SK-N-DZ (cell line): ENCODE data around the gene CXorf49.
"Not testable (repeated sequence)": the region's sequence is repeated elsewhere in the genome, so short reads cannot be mapped to it uniquely, and the experiment has no call there.

ENCODE experiments used
- DNase-seq: peaks from one replicate; pipeline ENCODE4 v3.0.0-alpha.2; 2015; ENCODE audit warnings: low spot score
- small RNA-seq, 2 experiments: library from RNA; depleted of rRNA; stranded (forward); fragments of <200 nt; gene quantifications; one replicate each; pipeline ENCODE3, GENCODE V24; 2014

Gene CXorf49

GRCh38 chrX:71675636-71676035 is 42.4 kb downstream of the CXorf49 start:
- not testable (repeated sequence) for DNase-seq

GRCh38 chrX:71671938-71672337 is 46.1 kb downstream of the CXorf49 start:
- DNase-seq, result no peak

- DNase-seq, result no peak
These were observed 46.9 kb downstream of the CXorf49 start for GRCh38 chrX:71671043-71671780.

DNA sequence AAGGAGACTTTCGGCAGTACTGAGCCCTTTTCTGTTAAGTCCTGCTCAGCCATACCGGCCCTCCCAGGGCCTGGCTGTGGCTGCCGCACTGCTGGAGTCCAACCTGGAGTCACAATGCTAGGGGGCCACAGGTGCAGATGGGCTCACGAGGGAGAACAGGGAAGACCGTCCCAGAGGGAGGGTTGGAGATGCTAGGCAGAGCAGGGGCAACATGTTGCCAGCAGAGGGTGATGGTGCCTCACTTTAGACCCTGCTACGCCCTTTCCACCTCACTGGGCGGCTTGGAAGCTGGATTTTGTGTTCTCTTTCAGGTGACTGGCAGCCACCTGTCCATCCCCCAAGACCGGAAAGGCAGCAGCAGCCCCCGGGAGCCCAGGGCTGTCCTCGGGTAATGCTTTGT is 48.1 kb downstream of the CXorf49 start:
- not testable (repeated sequence) for DNase-seq

DNA sequence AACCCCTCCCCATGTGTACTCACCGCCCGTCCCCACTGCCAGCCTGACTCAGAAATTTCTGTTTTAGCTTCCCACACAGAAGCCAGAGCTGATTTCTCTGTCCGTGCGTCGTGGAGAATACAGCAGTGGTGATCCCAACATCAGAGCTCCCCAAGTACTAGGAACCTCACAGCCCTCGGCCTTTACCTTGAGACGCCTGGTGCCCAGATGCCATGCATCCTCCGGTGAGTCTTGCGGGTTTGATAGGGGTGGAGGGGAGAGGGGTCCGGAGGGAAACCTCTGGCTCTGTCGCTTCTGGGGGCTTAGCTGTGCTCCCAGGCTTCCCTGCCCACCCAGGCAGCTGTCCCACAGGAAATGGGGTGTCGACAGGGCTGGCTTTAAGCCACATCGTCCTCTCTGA is 48.6 kb downstream of the CXorf49 start:
- DNase-seq, result no peak

- no peak for DNase-seq
These were observed 49.9 kb downstream of the CXorf49 start for GRCh38 chrX:71668248-71668595.

DNA sequence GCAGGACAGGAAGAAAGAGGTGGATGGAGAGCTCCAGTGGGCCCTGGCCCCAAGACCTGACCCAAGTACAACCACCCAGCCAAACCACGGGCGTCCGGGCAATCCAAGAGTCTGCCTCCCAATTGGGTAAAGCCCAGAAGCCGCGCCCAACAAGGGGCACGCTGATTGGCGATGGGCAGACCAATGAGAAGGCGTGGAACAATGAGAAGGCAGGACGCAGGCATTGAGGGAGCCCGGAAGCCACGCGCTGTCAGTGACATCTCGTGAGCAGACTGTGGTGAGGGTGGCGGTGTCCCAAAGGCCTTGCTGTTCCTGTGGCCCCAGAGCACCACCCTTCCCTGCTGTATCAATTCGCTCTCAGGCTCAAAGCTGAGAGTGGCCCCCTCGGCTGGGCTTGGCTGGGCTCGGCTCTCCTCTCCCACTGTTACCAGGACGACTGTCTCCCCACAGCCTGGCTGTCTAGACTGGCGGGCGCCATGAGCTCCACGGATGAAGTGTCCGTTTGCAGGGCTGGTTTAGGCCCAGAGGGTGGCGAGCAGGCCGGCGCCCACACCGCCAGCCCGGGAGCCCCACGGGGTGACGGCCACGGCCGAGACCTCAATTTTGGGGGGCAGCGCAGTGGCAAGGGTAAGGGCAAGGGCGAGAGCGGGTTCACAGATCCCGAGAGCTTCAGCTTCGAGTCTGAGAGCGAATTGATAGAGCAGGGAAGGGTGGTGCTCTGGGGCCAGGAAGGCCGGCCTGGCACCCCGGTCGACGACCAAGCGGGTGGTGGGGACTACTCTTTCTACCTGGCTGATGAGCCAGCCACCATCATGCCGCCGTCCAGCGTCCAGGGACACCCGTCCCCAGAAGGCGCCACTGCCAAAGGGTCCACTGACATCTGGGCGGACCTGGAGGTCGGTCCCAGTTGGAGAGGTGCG is 50.5 kb downstream of the CXorf49 start, which contains the start of gene LOC101059915:
Gene LOC101059915 (plus strand): TSS at position 219 of the 920 bp plus-strand sequence.
- no peak for DNase-seq

DNA sequence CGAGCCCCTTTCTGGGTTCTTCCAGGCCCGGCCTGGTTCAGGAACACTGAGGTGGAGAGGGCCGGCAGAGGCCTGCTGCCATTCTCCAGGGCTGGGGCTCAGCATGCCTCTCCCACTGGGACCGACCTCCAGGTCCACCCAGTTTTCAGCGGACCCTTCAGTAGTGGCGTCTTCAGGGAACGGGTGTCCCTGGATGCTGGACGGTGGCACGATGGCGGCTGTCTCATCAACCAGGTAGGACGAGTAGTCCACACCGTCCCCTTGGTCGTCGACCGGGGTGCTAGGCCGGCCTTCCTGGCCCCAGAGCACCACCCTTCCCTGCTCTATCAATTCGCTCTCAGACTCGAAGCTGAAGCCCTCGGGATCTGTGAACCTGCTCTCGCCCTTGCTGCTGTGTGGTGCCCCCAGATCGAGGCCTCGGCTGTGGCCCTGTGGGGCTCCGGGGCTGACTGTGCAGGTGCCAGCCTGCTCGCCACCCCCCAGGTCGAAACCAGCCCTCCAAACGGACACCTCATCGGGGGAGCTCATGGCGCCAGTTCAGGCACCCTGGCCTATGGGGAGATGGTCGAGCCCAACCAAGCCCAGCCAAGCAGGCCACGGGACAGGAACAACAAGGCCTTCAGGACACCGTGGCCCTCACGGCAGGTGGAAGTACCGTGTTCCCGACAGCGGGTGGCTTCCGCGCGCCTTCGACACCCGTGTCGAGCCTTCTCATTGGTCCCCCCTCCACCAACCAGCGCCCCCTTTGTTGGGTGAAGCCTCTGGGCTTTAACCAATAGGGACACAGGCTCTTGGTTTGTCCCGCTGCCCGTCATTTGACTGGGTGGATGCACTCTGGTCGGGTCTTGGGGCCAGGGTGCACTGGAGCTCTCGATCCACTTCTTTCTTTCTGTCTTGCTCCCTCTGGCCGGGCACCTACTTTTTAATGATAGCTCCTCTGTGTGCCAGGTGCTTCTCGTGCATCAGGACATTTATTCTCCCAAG is 51.6 kb downstream of the CXorf49 start:
- no peak for DNase-seq

DNA sequence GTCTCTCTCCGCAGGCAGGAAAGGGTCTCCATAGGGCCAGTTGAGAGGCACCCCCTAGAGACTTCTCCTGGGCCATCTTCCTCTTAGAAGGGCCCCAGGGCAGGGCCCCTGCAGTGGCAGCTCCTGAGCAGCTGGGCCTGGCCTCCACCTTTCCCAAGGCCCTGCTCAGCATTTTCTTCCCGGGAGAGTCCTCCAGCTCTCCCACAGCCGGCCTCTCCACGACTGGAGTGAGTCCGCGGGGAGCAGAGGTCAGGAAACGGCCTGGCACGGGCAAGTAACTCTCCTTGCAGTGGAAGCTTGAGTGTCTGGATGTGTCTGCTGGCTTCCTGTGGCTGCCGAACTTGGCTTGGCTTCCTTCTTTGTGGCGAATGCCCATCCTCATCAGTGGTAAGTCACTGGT is 52.3 kb downstream of the CXorf49 start:
- no peak for DNase-seq

GRCh38 chrX:71664889-71665491 is 53.1 kb downstream of the CXorf49 start:
- no peak for DNase-seq

Small RNA genes lying within 50 kb of the gene (small RNA-seq; reads per million reads assigned to genes)
- gene BX276092.4 (0 reads per million in 2 experiments), gene BX276092.6 (0 reads per million in 2 experiments), gene BX276092.8 (0 reads per million in 2 experiments)
